Activated CD4-positive, alpha-beta T cell treated with anti-CD3 and anti-CD28 coated beads, Interleukin-2, Interleukin-6, amounts not matched to agents 100 ng/mL and 50 ng/mL, durations not matched to agents 16 hours and 8 hours (primary cell): ENCODE data around the gene CAMK2G.
A peak's percentile ranks its signal among the peaks of the same experiment; 100 is the strongest.

ENCODE experiments used
- DNase-seq: peaks from one replicate; pipeline ENCODE4 v3.0.0-alpha.2; 2020

The CAMK2G gene

DNA sequence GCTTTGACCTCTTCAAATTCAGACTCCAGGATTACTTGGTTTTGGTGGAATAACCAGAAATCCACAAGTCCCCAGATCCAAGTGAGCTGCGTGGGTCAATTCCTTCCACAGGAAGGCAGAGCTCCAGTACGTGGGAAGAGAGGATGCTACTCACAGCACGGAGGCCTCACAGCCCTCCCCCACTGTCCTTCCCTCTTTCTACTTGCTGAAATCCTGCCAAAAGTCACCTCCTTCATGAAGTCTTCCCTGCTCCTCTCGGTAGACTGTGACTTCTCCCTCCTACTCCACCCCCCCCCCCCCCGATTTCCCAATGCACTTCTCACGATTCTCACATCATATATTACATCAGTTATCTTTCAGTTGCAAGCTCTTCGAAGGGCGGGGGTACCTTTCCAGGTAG is 12.3 kb downstream of the CAMK2G start:
- DNase-seq = no peak

DNA sequence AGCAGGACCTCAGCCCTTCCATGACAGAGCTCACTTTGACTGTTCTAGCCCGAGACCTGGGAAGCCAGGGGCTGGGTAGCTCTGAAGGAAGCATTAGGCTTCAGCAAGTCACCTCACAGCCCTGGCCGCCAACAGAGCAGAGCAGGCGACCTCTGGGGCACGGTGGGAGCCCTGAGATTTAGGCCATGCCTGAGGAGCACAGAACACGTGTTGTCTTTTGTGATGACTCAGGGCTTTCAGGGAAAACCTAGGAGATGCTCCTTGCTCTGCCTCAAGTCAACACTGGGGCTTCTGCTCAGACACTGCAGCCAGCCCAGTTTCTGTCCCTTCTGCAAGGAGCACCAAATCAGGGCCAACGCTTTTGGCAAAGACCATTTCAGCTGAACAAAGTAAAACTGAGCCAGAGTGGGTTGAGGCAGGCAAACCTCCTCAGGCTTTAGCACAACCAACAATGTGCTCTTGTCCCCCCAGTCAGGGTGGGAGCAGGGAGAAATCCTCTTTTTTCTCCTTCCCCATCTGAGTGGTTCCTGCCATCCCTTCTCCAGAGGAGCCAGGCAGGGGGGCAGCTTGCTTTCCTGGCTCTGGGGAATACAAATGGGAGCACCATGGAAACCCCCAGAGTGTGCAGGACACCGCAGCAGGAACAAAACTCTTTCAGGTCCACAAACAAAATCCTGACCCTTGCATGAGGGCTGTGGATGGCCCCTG is 14.4 kb downstream of the CAMK2G start:
- no peak for DNase-seq

DNA sequence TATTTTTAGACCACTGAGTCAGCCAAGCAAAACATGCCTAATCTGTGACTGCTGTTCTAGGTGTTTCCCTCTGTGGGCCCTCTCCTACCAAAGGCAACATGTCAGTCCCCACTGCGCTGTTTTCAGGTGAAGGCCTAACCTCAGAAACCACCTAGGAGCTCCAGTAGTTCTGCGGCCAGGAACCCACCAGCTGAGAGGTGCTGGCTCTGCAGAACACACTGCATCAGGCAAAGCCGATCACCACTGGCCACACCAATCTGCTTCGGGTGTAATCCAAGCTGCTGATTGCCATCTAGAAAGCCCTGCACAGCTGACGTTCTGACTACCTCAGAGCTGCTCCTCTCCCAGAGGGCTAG is 14.9 kb downstream of the CAMK2G start:
- DNase-seq = peak; percentile 45

DNA sequence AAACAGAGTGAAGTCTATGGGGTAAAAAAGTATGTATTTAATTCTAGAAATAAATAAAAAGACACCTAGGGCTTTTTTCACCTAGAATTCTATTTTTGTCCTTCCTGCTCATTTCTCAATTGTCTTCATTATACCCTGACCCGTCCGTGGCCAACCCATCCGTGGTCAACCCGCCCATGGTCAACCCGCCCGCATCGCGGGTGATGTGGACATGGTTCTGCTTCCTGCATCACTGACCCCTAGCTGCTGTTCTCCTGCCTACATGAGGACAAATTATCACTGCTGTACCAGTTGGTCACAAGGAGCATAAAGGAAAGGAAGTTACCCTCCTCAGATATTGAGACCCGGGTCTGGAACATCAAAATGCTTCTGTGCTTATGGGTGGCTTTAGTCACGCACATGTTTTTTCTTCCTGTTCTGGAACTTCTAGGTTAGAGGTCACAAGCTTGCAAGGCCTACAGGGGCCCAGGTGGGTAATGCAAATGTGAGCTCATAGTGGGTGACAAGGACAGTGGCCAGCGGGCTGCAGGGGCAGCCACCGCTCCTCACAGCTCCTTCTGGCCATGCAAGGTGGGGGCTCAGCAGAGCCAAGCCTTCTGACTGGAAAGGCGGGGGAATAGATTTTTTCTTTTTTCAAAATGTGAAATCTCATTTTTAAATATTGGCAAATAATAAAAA is 15.5 kb downstream of the CAMK2G start:
- no peak for DNase-seq

DNA sequence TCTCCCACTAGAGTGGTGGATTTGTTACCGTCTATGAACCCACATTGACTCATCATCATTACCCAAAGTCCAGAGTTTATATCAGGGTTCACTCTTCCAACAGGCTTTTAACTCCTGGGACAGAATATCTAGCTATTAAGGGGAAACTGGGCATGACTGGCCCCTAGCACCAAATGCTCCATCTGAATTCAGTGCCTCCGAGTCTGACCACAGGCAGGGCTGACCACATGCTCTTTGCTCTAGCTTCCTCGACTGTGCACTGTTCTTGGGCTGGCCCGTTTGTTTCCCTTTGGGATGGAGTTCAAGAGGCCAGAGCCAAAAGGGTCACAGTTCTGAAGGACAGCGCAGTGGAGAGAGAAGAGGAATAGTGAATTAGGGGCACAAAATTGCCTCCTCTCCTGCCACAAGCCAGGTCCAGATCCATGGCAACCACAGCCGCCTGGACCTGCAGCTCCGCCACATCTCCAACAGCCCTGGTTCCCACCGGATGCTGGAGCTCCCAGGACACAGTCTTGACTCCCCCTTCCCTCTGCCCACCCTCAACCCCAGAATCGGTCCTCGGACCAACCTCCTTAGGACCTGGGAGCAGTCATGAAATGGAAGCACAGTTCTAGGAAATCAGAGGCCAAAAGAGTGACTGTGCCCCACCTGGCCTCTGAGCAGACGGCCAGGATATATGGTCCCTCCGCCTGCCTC is 16.2 kb downstream of the CAMK2G start:
- DNase-seq = no peak

DNA sequence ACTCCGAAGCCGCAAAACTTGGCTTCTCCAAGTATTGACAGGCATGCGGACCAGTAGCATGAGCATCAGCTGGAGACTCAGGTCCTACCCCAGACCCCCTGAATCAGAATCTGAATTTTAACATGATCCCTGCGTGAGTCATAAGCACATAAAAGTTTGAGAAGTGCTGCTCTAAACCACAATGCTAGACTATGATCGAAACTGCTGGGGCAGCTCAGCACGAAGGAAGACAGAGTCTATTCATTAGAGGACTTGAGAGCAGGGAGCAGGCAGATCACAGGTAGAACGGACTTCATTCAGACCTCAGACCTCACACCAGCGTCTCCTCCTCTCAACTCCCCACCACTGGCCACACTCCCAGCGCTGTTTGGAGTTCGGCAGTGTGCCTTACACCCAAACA is 16.9 kb downstream of the CAMK2G start:
- DNase-seq = no peak

DNA sequence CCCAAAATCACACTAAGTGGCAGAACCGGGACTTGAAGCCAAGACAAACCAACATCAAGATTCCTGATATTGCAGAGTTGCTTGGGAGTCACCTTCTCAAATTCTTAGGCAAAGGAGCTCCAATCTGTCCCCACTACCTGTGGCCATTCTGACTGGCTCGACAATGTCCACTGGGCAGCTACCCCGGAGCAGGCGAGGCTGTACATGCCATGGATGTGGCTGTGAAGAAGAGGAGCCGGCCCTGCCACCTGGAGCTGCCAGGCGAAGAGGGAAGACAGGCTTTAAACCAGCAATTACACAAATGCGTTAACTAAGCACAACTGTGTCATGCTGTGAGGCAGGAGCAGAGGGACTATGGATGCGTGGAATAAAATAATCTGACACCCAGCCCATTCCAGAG is 18.1 kb downstream of the CAMK2G start:
- no peak for DNase-seq

DNA sequence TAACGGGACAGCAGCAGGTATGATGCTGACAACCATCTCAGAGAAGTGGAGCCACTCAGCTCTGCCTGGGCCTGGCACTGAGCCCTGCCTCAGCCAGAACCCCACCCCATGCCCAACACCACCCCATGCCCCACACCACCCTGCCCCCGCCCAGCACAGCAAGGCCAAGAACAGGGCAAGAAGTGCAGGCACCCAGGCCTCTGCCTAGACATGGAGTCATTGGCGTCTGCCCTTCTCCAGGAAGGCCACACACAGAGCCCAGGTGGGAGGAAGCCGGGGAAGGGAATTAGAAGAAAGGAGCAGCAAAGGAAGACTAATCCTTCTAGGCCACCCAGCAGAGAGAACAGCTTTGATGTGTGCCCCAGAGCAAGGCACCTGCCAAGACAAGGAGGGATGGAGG is 18.9 kb downstream of the CAMK2G start:
- no peak for DNase-seq

DNA sequence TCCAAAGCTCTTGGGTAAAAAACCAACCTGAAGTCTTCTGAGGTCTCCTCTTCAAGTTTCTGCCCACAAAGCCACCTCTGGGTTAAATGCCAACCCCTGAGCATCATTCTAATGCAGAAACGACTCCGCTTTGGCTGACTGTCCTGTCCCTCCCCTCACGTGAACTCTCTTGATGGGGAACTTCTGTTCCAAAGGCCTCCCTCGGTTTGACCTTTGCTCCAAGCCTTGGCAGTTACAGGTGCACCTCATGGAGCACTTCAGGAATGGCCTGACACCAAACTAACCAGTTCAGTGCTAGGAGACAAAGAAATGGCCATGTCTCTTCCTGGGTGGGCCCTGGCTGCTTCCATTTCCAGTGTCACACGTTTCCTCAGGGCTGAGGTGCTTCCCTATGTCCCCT is 20.0 kb downstream of the CAMK2G start:
- DNase-seq = no peak

DNA sequence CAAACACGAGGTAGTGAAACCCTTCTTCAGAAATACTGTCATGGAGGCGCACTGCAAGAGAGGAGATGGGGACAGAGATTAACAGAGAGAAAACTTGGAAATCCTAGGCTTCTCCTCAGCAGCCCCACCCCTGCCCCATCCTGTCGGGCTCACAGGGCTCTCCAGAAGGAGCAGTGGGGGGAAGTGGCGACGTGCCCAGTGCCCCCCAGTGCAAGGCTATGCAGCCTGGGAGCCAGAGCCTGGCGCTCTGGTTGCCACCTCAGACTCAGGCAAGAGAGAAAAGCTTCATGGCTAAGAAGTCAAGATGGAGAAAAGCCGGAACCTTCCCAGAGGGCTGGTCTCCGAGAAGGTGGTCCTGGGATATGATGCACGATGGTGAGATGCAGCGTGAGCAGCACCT is 21.2 kb downstream of the CAMK2G start:
- DNase-seq = no peak

DNA sequence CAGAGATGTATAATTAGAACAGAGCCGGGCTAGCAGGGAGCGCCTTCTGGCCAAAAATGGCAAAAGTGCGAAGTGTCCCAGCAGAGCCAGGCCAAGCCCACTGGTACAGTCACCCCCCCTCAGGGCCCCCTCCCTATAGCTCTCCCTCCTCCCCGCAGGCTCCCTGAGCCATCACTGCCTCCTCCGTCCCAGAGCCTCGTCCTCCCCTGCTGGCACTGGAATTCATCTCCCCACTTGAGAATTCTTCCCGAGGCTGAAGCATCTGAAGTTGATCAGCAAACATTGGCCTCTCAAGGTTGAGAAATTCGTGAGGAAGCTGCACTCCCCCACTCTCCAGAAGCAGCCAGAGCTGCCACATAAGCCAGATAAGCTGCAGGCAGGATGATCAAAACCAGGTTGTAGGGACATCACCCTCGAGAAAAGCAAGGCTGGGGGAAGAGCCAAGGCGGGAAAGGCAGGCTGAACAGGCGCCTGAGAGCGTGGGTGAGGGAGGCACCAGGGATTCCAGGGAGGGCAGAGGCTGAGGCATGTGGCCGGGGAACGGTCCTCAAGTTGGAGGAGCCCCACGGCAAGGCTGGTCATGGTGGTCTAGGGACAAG is 23.4 kb downstream of the CAMK2G start:
- DNase-seq = no peak

DNA sequence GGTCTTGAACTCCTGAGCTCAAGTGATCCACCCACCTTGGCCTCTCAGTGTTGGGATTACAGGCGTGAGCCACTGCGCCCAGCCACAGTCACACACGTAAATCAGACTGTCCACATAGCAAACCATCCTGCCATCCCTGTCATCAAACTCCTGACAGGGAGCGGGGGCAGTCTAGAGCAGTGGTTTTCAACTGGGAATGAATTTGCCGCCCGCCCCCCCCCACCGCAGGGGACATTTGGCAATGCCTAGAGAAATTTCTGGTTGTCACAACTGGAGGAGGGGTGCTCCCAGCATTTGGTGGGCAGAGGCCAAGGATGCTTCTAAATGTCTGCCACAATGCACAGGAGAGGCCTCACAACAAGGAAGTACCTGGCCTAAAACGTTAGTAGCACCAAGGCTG is 24.1 kb downstream of the CAMK2G start:
- no peak for DNase-seq

DNA sequence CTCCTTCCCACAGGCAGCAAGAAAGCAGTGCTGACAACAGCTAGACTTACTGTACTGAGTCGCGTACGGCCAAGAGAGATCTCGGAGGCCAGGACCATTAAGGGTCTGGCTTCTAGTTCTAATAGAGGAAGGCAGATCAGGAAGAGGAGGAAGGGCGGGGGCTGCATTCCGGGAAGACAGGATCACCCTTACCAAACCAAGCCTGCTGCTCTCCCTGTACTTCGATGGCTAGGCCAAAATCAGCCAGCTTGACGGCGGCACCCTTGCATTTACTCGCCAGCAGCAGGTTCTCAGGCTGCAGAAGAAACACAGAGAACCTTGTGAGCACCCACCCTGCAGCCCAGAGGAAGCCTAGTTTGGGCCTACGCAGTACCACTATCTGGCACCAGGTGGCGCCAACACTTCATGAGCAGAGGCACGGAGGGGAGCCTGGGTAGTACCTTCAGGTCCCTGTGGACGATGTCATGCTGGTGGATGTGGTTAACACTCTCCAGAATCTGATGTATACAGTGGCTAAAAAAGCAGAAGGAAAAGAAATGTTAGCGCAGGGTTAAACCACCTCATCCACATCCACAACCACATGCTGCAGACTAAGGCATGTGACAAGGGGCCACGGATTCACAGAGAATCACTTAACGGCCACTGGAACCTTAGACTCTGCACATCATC is 25.4 kb downstream of the CAMK2G start:
- DNase-seq = peak; percentile 95

DNA sequence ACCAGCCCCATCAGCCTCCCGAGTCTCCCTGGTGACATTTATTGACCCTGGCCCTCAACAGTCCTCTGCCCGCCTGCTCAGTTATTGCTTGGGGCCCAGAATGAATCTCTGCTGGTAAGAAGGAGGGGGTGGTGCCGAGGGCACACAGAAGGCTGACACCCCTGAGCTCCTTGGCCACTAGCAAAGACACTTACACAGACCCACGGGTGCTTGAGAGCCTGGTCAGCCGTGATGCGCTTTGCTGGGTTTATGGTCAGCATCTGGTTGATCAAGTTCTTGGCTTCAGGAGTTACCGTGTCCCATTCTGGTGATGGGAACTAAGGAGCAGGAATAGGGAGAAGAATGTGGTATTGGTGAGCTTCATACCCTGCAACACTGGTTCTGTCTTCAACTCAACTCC is 27.3 kb downstream of the CAMK2G start:
- no peak for DNase-seq

DNA sequence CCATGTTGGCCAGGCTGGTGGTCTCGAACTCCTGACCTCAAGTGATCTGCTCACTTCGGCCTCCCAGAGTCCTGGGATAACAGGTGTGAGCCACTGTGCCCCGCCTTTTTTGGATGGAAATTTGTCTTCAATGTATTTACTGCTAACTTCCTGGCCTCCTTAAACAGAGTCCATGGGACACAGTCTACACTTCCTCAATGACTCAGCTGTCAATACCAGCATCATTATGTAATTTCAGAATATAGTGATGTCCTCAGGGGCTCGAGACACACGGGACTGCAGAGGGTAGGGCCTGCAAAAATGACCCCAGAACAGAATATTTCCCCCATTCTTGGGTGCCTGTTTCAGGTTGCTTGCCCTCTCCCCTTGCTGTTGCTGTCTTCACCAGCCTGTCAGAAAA is 31.1 kb downstream of the CAMK2G start:
- DNase-seq = no peak

DNA sequence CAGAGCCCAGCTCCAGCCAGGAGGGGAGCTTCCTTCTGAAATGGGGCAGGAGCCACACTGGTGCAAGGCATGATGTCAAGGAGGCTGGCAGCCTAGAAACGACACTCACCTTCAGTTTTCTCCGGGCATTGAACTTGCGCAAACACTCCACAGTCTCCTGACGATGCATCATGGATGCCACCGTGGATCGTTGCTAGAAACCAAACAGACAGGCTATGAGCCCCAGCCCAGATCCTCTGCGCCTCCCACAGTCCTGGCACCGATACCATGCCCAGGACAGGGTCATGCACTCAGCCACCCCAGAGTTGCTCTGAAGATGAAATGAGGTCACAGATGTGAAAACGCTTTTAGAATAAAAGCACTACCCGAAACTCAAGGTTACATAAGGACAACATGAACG is 32.0 kb downstream of the CAMK2G start:
- DNase-seq = no peak

DNA sequence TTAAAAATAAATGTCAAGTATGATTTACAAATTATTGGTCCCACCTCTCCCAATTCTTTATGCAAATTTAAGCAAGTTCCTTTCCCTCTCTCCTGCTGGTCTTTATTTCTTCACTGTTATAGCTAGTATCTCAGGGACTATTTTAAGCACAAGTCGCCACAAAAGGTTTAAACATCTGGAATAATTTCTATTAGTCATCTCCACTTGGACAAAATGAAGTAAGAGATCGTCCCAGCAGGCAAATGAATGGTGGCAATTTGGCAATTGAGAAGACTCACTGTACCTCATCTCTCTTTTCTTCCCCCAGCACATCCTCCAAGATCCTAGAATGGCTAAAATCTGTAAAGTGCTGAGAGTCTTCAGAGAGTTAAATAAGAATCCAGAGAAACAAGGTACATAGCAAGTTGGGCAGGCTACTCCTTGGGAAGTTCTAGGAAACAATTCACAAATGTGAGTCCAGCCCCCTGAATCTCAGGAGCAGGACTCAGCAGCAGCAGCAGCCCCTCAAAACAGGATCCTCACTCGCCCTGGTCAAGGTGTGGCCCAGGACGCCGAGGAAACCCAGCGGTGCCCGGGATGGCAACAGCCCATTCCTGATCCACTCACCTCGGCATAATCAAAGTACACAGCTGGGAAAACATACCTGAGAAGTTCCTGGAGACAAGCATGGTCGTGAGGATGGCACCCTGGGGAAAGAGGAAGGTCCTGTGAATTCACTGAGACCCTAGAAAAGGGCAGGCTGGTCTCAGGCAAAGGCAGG is 32.6 kb downstream of the CAMK2G start:
- no peak for DNase-seq

DNA sequence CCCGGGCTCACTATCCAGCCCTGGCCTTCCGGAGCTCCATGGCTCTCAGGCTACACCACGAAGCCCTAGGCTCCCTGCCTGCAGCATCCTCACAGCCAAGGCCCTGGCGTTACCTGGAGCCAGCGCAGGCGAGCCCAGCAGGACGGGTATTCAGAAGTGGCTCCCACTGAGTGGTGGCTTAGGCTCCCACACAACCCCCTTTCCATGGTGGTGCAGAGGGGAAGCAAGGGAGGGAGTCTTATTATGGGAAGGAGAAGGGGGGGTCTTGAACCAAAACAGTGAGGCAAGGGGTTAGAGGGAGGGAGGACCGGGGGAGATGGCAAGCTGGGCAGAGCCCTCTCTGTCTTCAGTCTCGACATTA is 33.3 kb downstream of the CAMK2G start:
- no peak for DNase-seq

DNA sequence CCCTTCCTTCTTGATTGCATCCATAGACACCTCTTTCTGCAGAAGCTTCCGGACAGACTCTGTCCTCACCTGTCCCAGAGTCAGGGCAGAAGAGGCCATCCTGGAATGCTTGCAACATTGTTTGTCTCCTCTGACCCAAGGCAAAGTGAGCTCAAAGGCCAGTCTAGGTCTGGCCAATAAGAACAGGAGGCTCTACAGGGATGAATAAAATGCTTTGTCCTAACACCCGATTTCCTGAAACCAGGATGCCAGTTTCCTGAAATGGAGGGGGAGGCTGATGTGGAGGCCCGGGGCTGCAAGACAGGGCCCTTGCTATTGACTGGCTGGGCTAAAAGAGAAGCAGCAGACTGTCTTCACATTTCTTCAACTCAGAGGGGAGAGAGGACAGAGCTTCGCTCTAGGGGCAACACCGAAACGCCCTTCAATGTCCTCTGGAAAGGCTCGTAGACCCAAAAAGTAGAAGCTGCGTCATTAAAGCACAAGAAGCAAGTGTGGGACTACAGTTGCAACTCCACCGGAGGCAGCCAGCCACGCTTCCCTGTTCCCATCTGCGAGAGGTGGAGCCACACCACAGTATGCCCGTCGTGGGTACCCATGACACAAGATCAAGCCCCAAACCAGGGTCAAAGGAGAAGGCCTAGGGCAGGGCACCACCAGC is 33.8 kb downstream of the CAMK2G start:
- no peak for DNase-seq

DNA sequence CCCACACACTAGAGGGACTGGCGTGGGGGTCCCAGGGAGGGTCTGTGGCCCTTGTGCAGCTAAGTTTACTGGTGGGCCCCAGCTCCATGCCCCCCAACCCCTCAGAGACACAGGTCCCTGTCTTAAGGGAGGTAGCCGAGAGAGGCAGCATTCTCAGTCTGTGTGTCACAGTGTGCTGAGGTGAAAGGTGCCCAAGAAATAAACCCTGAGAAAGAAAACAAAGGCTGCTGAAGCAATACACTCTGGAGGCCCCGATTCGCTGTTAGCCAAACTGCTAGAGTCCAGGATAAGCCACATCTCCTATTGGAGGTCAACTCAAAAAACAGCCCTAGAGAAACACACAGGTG is 34.3 kb downstream of the CAMK2G start:
- no peak for DNase-seq

DNA sequence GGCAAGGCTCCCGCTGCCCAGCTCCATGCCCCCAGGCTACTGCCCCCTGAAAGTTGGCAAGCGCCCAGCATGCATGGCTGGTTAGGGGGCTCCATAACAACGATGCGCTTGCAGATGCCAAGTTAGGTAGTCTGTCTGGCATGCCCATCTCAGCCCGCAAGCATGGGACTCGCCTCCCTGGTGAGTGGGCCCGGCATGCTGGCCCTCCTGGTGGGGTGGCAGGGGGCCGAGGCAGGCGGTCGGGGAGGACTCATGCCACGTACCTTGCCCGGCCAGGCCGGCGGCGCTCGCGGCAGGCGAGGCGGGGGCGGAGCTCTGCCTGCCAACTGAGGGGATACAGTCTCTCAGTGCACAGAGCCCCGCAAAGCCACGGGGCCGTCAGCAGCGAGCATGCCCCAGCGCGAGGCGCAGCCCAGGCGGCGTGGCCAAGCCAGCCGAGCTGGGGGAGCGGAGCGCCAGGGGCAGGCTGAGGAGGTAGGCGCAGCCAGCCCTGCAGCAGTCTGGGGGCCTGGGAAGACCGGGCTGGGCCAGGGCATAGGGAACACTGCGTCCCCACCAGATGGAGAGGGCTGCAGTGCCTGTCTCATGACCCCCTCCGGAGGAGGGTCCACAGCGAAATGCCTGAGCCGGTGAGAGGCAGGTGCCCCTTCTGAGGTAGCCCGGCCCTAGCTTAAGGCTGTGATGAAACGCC is 34.9 kb downstream of the CAMK2G start:
- DNase-seq = no peak

DNA sequence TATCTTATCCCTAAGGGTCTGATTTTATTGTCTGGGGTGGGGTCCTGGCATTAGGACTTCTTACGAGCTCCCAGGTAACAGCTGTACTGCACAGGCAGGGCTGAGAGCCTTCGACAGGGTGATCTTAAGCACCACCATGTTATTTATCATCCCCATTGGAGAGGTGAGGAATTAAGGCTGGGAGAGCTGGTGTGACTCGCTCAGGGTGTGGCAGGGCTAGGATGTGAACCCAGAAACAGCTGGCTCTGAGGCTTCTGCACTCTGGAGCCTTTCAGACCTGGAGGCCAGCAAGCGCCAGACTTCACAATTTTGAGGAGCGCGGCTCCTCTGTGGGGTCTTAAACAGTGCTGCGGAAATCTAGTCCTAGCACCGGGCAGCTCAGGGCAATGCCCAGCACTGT is 35.5 kb downstream of the CAMK2G start:
- no peak for DNase-seq
